Activated effector memory CD4-positive, alpha-beta T cell treated with Interleukin-2 at 50 U/mL for 16 hours (primary cell): ENCODE data around the gene TINAGL1.
A peak's percentile ranks its signal among the peaks of the same experiment; 100 is the strongest.

Experiments used
- DNase-seq: peaks from one replicate; pipeline ENCODE4 v3.0.0-alpha.2; 2020

The TINAGL1 gene

GRCh38 chr1:31609514-31610118 is 33.3 kb downstream of the TINAGL1 start:
- no peak for DNase-seq

- no peak for DNase-seq
Observed at GRCh38 chr1:31614414-31615005, 38.2 kb downstream of the TINAGL1 start.

- DNase-seq = no peak
Observed at GRCh38 chr1:31615414-31615813, 39.1 kb downstream of the TINAGL1 start.

- no peak for DNase-seq
Observed at GRCh38 chr1:31615939-31616338, 39.6 kb downstream of the TINAGL1 start.

GRCh38 chr1:31617218-31617915 is 41.1 kb downstream of the TINAGL1 start, which contains the start of gene HCRTR1:
HCRTR1 (plus strand) TSS chr1:31617689; CDS start chr1:31619193, 1,504 bp downstream.
- no peak for DNase-seq

GRCh38 chr1:31617916-31618746 is 41.8 kb downstream of the TINAGL1 start:
- DNase-seq = peak; percentile 14

- DNase-seq = no peak
Observed at GRCh38 chr1:31618916-31619846, 42.9 kb downstream of the TINAGL1 start.

- no peak for DNase-seq
Observed at GRCh38 chr1:31620631-31621497, 44.5 kb downstream of the TINAGL1 start.

- no peak for DNase-seq
Observed at GRCh38 chr1:31621498-31621820, 45.1 kb downstream of the TINAGL1 start.

GRCh38 chr1:31621847-31622730 is 45.8 kb downstream of the TINAGL1 start:
- no peak for DNase-seq

- no peak for DNase-seq
Observed at GRCh38 chr1:31623365-31623764, 47.0 kb downstream of the TINAGL1 start.

GRCh38 chr1:31624309-31624708 is 48.0 kb downstream of the TINAGL1 start:
- DNase-seq = no peak

- no peak for DNase-seq
Observed at GRCh38 chr1:31624731-31625514, 48.6 kb downstream of the TINAGL1 start.

- DNase-seq = no peak
Observed at GRCh38 chr1:31625561-31626222, 49.4 kb downstream of the TINAGL1 start.

GRCh38 chr1:31626223-31627207 is 50.2 kb downstream of the TINAGL1 start:
- DNase-seq = no peak

- DNase-seq = no peak
Observed at GRCh38 chr1:31627301-31627929, 51.1 kb downstream of the TINAGL1 start.
